Spinal cord (tissue), 10 donors: ENCODE results near the gene POLD4. TPM values are rescaled to one million over a fixed set of nuclear protein-coding genes. Genes with fewer than 3 reads are reported as not detected.

Source experiments
- DNase-seq, 6 donors: peaks; one replicate each; pipeline versions ENCODE4 v3.0.0 to v3.0.0-alpha.2; 2013 to 2015; ENCODE audit warnings: low spot score in 6 of 6, low read depth in 4 of 6
- H3K27ac ChIP-seq: one replicate; pipeline ENCODE4 v1.5.1; 2013; ENCODE audit warnings: low read depth, low read length, control low read depth
- H3K27me3 ChIP-seq: one replicate; pipeline ENCODE4 v1.6.1; 2013; ENCODE audit warnings: low read length; ENCODE audit not compliant: control insufficient read depth, insufficient read depth
- H3K36me3 ChIP-seq: one replicate; pipeline ENCODE4 v1.6.1; 2013; ENCODE audit warnings: low read length; ENCODE audit not compliant: control insufficient read depth, insufficient read depth
- H3K4me1 ChIP-seq: one replicate; pipeline ENCODE4 v1.6.1; 2013; ENCODE audit warnings: low read length; ENCODE audit not compliant: control insufficient read depth, insufficient read depth
- H3K4me3 ChIP-seq: one replicate; pipeline ENCODE4 v1.5.1; 2013; ENCODE audit warnings: low read depth, low read length, control low read depth
- H3K9me3 ChIP-seq: one replicate; pipeline ENCODE4 v1.6.1; 2013; ENCODE audit warnings: low read length; ENCODE audit not compliant: control insufficient read depth, insufficient read depth
- WGBS: methylation state at CpG from one replicate; pipeline ENCODE4 v1.1.5; 2013; ENCODE audit warnings: missing lambda C conversion rate; ENCODE audit not compliant: insufficient coverage; 5-methylcytosine and 5-hydroxymethylcytosine counted together
- polyA plus RNA-seq, 2 donors: library from polyadenylated mRNA; unstranded; fragments of 120-200 nt; gene quantifications; one replicate each; pipeline ENCODE4 v1.2.1, GENCODE V29; 2013; ENCODE audit not compliant: insufficient read length in 2 of 2
- total RNA-seq, 2 donors: library from RNA; depleted of rRNA in 1 of 2; stranded (reverse); fragments of 120-200 nt in 1 of 2; fragments of >200 nt in 1 of 2; gene quantifications; one replicate each; pipeline versions ENCODE4 v1.2.3 to v1.2.4, GENCODE V29; 2013 to 2014
- donor health status: healthy.

The POLD4 gene
- total and polyA plus RNA-seq, 4 donors = 7.8 to 34.8 (median 25.6) TPM

DNA sequence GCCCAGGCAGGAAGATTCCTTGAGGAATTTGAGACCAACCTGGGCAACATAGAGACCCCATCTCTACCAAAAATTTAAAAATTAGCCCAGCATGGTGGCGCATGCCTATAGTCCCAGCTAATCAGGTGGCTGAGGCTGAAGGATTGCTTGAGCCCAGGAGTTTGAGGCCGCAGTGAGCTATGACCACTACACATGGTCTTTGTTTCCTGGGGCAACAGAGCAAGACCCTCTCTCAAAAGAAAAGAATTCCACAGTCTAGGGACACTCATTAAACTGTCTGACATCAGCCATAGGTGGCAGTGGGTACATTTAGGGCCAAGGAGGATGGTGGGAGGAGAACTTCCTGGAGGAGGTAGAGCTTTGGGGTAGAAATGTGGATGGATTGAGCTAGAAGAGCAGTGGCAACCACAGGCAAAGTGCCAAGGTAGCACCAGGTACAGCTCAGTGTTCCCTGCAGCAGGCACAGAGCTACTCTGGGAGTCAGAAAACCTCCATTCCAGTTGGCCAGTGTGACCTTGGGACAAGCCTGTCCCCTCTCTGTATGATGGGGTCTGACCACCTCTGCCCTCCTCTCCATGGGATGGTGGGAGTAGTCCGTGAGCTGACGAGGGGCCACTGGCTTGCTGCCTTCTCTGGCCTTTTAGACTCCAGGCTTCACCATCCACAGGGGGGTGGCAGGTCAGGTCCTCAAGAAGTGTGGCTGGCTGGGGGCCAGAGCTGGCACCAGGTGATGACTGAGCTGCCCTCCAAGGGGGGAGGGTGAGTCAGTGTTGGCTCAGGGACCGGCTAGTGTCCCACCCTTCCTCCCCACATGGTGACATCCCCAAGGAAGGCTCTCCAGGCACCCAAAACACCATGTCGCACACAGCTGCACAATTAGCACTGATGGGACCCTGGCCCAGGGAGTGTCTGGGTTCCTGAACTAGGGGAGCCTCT lies 23.8 kb upstream of the POLD4 start:
- Histone ChIP-seq H3K27ac (no peak overlapping the region), H3K27me3 (peaks cover 34% of the 10 kb centered on the region), H3K9me3 (no peaks in the 10 kb centered on the region), H3K4me3 (no peak overlapping the region), H3K36me3 (peaks cover 14% of the 10 kb centered on the region), H3K4me1 (peaks cover 31% of the 10 kb centered on the region)
- 82% methylated on average over 2 of the region's 6 CpGs for WGBS
- no peak for DNase-seq

DNA sequence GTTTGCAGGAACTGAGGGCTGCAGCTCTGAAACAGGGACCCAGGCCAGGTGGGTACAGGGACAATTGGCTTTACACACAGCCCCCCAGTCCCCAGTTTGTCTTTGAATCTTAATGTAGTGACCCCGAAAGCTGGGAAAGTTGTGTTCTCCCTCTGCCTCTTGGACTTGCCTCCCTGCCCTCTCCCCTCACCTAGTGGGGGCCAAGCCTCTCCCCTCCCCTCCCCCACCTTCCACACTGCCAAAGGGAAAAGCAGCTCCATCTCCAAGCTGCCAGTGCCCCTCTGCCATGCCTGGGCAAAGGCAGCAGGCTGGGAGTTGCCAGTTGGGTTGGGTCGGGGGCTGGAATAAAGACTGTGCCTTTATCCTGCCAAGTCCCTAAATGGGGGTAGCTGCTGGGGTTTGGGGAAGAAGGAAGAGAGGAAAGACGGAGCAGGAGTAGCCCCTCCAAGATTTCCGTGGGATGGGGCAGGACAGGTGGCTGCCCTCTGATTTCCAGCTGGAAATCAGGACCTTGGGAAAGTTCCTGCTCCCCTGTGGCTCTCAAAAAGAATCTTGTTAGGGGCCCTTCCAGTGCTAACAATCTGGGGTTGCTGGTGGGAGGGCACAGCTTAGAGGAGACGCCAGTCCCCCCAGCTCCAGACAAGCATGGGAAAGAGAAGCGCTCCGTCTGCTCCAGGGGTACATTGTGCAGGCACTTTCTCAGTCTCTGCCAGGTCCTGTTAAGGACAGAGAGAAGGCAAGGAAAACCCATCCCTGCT lies 22.9 kb upstream of the POLD4 start:
- Histone ChIP-seq H3K36me3 (peaks cover 14% of the 10 kb centered on the region), H3K27ac (no peak overlapping the region), H3K4me3 (no peak overlapping the region), H3K4me1 (peaks cover 40% of the 10 kb centered on the region), H3K27me3 (peaks cover 41% of the 10 kb centered on the region), H3K9me3 (no peaks in the 10 kb centered on the region)
- WGBS = 38% methylated on average over 6 of the region's 7 CpGs
- peak in 1 of 6 donors; percentile 69 for DNase-seq

GRCh38 chr11:67375320-67376055 lies 22.1 kb upstream of the POLD4 start:
- no peak for DNase-seq
- Histone ChIP-seq H3K27ac (no peak overlapping the region), H3K4me3 (no peak overlapping the region), H3K9me3 (no peaks in the 10 kb centered on the region), H3K4me1 (peaks cover 47% of the 10 kb centered on the region), H3K36me3 (peaks cover 14% of the 10 kb centered on the region), H3K27me3 (peaks cover 43% of the 10 kb centered on the region)
- WGBS = 26% methylated on average over 5 of the region's 15 CpGs

GRCh38 chr11:67374571-67375281 lies 21.4 kb upstream of the POLD4 start:
- DNase-seq = no peak
- H3K9me3 ChIP-seq = no peaks in the 10 kb centered on the region
- no peak overlapping the region for H3K4me3 ChIP-seq
- peaks cover 45% of the 10 kb centered on the region for H3K27me3 ChIP-seq
- H3K4me1 ChIP-seq = peaks cover 53% of the 10 kb centered on the region
- no peak overlapping the region for H3K27ac ChIP-seq
- H3K36me3 ChIP-seq = peaks cover 14% of the 10 kb centered on the region
- no CpG with 5 or more reads among the region's 9 CpGs for WGBS

GRCh38 chr11:67373648-67374570 lies 20.6 kb upstream of the POLD4 start:
- Histone ChIP-seq H3K9me3 (no peaks in the 10 kb centered on the region), H3K36me3 (peaks cover 5% of the 10 kb centered on the region), H3K4me3 (peak overlapping the region; percentile 14), H3K4me1 (peaks cover 53% of the 10 kb centered on the region), H3K27ac (no peak overlapping the region), H3K27me3 (peaks cover 47% of the 10 kb centered on the region)
- peak in 2 of 6 donors; percentile 39 to 53 for DNase-seq
- 9% methylated on average over 29 of the region's 40 CpGs for WGBS

DNA sequence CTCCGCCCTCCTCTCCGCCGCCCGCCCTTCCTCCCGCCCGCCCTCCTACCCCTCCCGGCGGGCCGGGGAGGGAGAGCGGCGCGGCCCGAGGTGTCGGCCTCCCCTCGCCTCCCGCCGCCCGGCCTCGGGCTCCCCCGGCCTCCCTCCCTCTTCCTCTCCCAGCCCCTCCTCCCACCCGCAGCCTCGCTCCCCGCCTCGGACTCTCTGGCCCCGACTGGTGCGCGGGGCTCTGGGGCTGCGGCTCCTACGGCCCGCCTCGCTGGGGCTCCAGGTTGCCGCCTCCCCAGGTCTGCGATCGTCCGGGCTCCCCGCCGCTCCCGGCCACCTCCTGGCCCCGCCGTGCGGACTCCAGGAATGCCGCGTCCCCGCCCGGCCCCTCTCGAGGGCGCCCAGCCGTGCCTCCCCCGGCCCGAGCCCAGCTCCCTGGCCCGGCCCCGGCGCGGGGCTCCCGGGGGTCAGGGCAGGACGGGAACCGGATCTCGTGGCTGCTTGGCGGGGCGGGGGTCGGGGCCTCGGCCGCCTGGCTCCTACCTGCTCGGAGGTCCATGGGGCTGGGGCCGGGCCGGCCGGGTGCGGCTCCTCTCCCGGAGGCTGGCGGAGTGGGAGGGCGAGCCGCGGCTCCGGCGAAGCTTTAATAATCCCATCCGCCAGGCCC lies 19.8 kb upstream of the POLD4 start, which contains the start of gene CLCF1:
CLCF1 (minus strand) TSS at position 606 of the 655 bp plus-strand sequence; CDS start at position 547, 59 bp downstream.
- under 1% methylated on average over 65 of the region's 76 CpGs for WGBS
- Histone ChIP-seq H3K4me3 (peak within 1 kb of the TSS; percentile 26), H3K9me3 (no peaks in the 10 kb centered on the region), H3K27ac (no peak within 1 kb of the TSS), H3K36me3 (peaks cover 2% of the 10 kb centered on the region), H3K4me1 (peaks cover 53% of the 10 kb centered on the region), H3K27me3 (peaks cover 47% of the 10 kb centered on the region)
- DNase-seq = peak in 2 of 6 donors; percentile 57 to 72

DNA sequence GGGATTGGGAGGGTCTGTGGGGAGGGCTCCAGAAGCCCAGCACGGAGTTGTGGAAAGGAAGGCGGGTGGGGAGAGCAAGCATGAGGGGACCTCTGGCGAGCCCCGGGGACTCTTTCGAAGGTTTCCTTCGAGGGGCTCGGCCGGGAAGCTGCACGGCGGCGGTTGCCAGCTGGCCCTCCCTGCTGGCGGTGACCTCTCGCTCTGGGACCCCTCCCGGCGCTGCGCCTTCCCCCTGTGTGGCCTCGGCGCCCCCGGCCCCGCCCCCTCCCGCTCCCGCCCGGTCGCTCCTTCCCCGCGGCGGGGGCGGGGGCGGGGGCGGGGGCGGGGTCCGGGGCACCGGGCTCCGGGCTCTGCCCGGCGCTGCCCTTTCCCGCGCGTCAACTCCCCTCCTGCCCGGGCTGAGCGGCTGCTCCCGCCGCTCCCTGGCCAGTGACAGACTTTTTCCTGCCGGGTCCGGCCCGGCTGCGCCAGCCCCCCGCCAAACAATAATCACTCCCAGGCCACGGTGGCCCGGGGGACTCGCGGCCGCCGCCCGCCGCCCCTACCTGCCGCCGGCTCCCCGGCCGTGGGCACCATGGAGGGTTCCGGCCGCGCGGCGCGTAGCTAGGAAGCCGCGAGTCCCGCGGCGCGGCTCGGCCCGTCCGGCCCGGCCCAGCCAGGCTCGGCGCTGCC lies 19.1 kb upstream of the POLD4 start:
- H3K4me3 ChIP-seq = peak overlapping the region; percentile 26
- H3K27ac ChIP-seq = no peak overlapping the region
- H3K9me3 ChIP-seq = no peaks in the 10 kb centered on the region
- peaks cover 55% of the 10 kb centered on the region for H3K4me1 ChIP-seq
- no peak for DNase-seq
- under 1% methylated on average over 66 of the region's 78 CpGs for WGBS
- peaks cover under 1% of the 10 kb centered on the region for H3K36me3 ChIP-seq
- H3K27me3 ChIP-seq = peaks cover 45% of the 10 kb centered on the region
